K562 (cell line): ENCODE measurements around the gene GPC2. TPM values are rescaled to one million over a fixed set of nuclear protein-coding genes. Genes with fewer than 3 reads are reported as not detected.

Source experiments
- BCOR ChIP-seq: fragments of 450-650 bp; IDR thresholded peaks from 2 replicates; pipeline ENCODE4 v1.6.1; 2016
- BRD9 ChIP-seq: fragments of 450-650 bp; IDR thresholded peaks from 2 replicates; pipeline ENCODE4 v1.6.1; 2018; ENCODE audit warnings: low read depth; ENCODE audit not compliant: partially characterized antibody
- EHMT2 ChIP-seq: fragments of 450-650 bp; IDR thresholded peaks from 2 replicates; pipeline ENCODE4 v1.6.1; 2018; ENCODE audit warnings: antibody characterized with exemption
- HDAC6 ChIP-seq: IDR thresholded peaks from 2 replicates; pipeline ENCODE4 v1.6.1; 2012; ENCODE audit warnings: low read depth, mild to moderate bottlenecking, control low read depth, inconsistent platforms, low read length, moderate library complexity
- HEY1 ChIP-seq: fragments of 250-450 bp; sonication (Bioruptor Pico); IDR thresholded peaks from 2 replicates; pipeline ENCODE4 v1.5.0; 2020; ENCODE audit warnings: mild to moderate bottlenecking, moderate library complexity, borderline replicate concordance
- HNRNPLL ChIP-seq: fragments of 200-400 bp; formaldehyde crosslinking; IDR thresholded peaks from 2 replicates; pipeline ENCODE4 v1.6.1; 2017; ENCODE audit warnings: low read length, low read depth, mild to moderate bottlenecking; ENCODE audit not compliant: poor library complexity, severe bottlenecking
- HNRNPUL1 ChIP-seq: fragments of 200-400 bp; formaldehyde crosslinking; IDR thresholded peaks from 2 replicates; pipeline ENCODE4 v1.6.1; 2017; ENCODE audit warnings: low read length
- NR2F6 ChIP-seq: fragments of 450-650 bp; formaldehyde crosslinking; IDR thresholded peaks from 2 replicates; pipeline ENCODE4 v1.4.0; 2020; ENCODE audit warnings: mild to moderate bottlenecking
- PHF8 ChIP-seq: fragments of 200-600 bp; sonication (generic); IDR thresholded peaks from 2 replicates; pipeline ENCODE4 v1.6.1; 2012; ENCODE audit warnings: mixed run types, mild to moderate bottlenecking, inconsistent platforms, low read length, moderate library complexity, borderline replicate concordance
- PRPF4 ChIP-seq: fragments of 200-400 bp; formaldehyde crosslinking; IDR thresholded peaks from one replicate; pipeline ENCODE4 v1.6.1; 2017; ENCODE audit warnings: low read length, low read depth, mild to moderate bottlenecking; ENCODE audit not compliant: insufficient read depth, poor library complexity, severe bottlenecking
- PYGO2 ChIP-seq: fragments of 450-650 bp; IDR thresholded peaks from 2 replicates; pipeline ENCODE4 v1.6.1; 2016; ENCODE audit warnings: mild to moderate bottlenecking, missing genetic modification characterization, moderate library complexity, missing compliant biosample characterization
- RBM39 ChIP-seq: fragments of 200-400 bp; formaldehyde crosslinking; optimal IDR thresholded peaks from 2 replicates; pipeline ENCODE3; 2018; ENCODE audit warnings: low read depth, low read length
- SLC30A9 ChIP-seq: fragments of 250-450 bp; sonication (Bioruptor Pico); IDR thresholded peaks from 2 replicates; pipeline ENCODE4 v1.8.0; 2022; ENCODE audit warnings: mild to moderate bottlenecking, moderate library complexity
- SMAD4 ChIP-seq: fragments of 250-450 bp; sonication (Bioruptor Pico); conservative IDR thresholded peaks from 2 replicates; pipeline ENCODE4 v1.8.0; 2021; ENCODE audit warnings: inconsistent platforms, mild to moderate bottlenecking, moderate library complexity
- SREBF2 ChIP-seq: sonication (generic); formaldehyde crosslinking; IDR thresholded peaks from 2 replicates; pipeline ENCODE4 v1.4.0; 2020; ENCODE audit warnings: mild to moderate bottlenecking, missing genetic modification reagents
- SRSF9 ChIP-seq: fragments of 200-400 bp; formaldehyde crosslinking; IDR thresholded peaks from 2 replicates; pipeline ENCODE4 v1.6.1; 2017; ENCODE audit warnings: low read depth, low read length, borderline replicate concordance
- TCFL5 ChIP-seq: fragments of 250-450 bp; sonication (Bioruptor Pico); conservative IDR thresholded peaks from 2 replicates; pipeline ENCODE4 v1.6.1; 2021; ENCODE audit warnings: mild to moderate bottlenecking, moderate library complexity, matching md5 sums
- ZNF384 ChIP-seq: IDR thresholded peaks from 2 replicates; pipeline ENCODE4 v1.6.1; 2012; ENCODE audit warnings: low read depth, low read length, improper control_type of control experiment
- ZNF41 ChIP-seq: fragments of 250-450 bp; sonication (Bioruptor Pico); conservative IDR thresholded peaks from 2 replicates; pipeline ENCODE4 v1.4.0; 2020; ENCODE audit warnings: mild to moderate bottlenecking
- ZNF584 ChIP-seq: fragments of 200-800 bp; sonication (Bioruptor generic); IDR thresholded peaks from 2 replicates; pipeline ENCODE4 v1.6.1; 2016; ENCODE audit warnings: low read depth, mild to moderate bottlenecking, missing genetic modification characterization, missing compliant biosample characterization
- ZNF717 ChIP-seq: fragments of 250-450 bp; sonication (Bioruptor Pico); IDR thresholded peaks from 2 replicates; pipeline ENCODE4 v1.5.0; 2021
- polyA plus RNA-seq, 8 experiments: library from polyadenylated mRNA; depleted of rRNA in 4 of 8; stranded (reverse) in 5 of 8; unstranded in 3 of 8; fragments of >200 nt; fragmentation: Nextera tagmentation in 2 of 8; fragmentation: Illumina TruSeq in 1 of 8; extraction: Ambion mirVana in 2 of 8; extraction: Trizol in 1 of 8; gene quantifications; 2 replicates each; pipeline versions ENCODE4 v1.2.1 to v1.2.3, GENCODE V29; 2011 to 2014; ENCODE audit warnings: inconsistent platforms in 1 of 8, missing spikeins in 1 of 8
- total RNA-seq, 7 experiments: library from RNA; depleted of rRNA in 6 of 7; stranded (reverse); fragments of >200 nt in 6 of 7; fragmentation: Illumina TruSeq in 2 of 7; extraction: Trizol in 2 of 7; gene quantifications; 2 replicates each; pipeline versions ENCODE4 v1.2.1 to v1.2.3, GENCODE V29; 2011 to 2021; ENCODE audit warnings: low replicate concordance in 1 of 7
- TF ChIP-seq, protein P1 (sequence below): sonication (generic); formaldehyde crosslinking; IDR thresholded peaks from 2 replicates; pipeline ENCODE4 v1.8.1; 2023; ENCODE audit warnings: mild to moderate bottlenecking, missing genetic modification reagents, moderate library complexity
- TF ChIP-seq, protein P2 (sequence below): sonication (generic); formaldehyde crosslinking; IDR thresholded peaks from 2 replicates; pipeline ENCODE4 v1.8.1; 2022; ENCODE audit warnings: missing genetic modification reagents
- TF ChIP-seq, protein P3 (sequence below): fragments of 450-650 bp; IDR thresholded peaks from 2 replicates; pipeline ENCODE4 v1.6.1; 2014; ENCODE audit warnings: low read depth, mild to moderate bottlenecking, moderate library complexity, borderline replicate concordance

GPC2 gene
- total and polyA plus RNA-seq, 9 of the 15 experiments (the other 6 are each of a cell fraction or from before 2014, with no cell fraction given) = 0.06 to 7.7 (median 1.4) TPM; not detected in 1

DNA sequence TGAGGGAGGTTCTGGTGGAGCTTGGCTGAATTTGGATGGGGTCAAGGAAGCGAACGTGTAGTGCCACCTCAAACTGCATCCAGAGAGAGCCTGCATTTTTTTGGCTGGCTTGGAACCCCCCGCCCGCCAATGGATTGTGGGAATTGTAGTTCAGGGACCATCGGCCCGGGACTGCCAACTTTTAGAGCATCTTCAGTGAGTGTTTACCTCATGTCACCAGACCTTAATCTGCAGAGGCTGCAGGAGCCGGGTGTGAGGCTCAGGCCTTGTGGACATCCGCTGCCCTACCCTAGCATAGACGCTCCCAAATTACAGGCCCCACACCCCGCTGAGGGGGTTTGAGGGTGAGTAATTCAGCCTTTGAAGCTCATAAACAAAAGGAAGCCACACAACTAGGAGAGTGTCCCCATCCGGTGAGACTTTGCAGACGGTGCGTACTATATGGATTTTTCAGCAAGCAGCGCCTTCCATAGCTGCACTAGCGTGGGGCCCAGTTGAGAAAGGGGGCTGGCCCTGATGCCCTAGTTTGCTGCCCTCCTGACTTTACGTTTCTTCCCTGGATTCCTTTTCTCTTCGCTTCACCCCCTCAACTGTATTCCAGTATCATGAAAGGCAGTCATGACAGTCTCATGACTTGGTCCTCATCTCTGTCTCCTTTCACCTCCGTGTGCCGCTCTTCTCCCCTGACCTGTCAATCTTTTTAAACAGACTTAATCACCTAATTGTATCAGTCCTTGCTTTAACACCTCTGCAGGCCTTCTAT, 57.0 kb downstream of the GPC2 start (continued):
- TF ChIP-seq, protein P1, sequence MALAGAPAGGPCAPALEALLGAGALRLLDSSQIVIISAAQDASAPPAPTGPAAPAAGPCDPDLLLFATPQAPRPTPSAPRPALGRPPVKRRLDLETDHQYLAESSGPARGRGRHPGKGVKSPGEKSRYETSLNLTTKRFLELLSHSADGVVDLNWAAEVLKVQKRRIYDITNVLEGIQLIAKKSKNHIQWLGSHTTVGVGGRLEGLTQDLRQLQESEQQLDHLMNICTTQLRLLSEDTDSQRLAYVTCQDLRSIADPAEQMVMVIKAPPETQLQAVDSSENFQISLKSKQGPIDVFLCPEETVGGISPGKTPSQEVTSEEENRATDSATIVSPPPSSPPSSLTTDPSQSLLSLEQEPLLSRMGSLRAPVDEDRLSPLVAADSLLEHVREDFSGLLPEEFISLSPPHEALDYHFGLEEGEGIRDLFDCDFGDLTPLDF (CRISPR knock-in tag) = no peak
- TF ChIP-seq ZNF584 (CRISPR knock-in tag) = no peak
- TF ChIP-seq ZNF41 (CRISPR knock-in tag) = no peak
- TF ChIP-seq HNRNPLL = no peak
- no peak for TF ChIP-seq HNRNPUL1
- no peak for TF ChIP-seq BRD9
- TF ChIP-seq ZNF384 = peak; percentile 70
- no peak for TF ChIP-seq PYGO2 (tag)
- TF ChIP-seq BCOR = no peak; the same call in 1 of the 2 replicates
- TF ChIP-seq TCFL5 (CRISPR knock-in tag) = no peak
- no peak for TF ChIP-seq SRSF9
- no peak for TF ChIP-seq HDAC6
- TF ChIP-seq PRPF4 = no peak
- TF ChIP-seq PHF8 = no peak; the same call in 1 of the 2 replicates
- TF ChIP-seq ZNF717 = no peak
- TF ChIP-seq RBM39 = no peak
- TF ChIP-seq SMAD4 (CRISPR knock-in tag) = 0 out of 2 replicates have a peak, but pooled peaks have one; percentile 12
- TF ChIP-seq, protein P2, sequence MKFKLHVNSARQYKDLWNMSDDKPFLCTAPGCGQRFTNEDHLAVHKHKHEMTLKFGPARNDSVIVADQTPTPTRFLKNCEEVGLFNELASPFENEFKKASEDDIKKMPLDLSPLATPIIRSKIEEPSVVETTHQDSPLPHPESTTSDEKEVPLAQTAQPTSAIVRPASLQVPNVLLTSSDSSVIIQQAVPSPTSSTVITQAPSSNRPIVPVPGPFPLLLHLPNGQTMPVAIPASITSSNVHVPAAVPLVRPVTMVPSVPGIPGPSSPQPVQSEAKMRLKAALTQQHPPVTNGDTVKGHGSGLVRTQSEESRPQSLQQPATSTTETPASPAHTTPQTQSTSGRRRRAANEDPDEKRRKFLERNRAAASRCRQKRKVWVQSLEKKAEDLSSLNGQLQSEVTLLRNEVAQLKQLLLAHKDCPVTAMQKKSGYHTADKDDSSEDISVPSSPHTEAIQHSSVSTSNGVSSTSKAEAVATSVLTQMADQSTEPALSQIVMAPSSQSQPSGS (CRISPR knock-in tag) = no peak
- TF ChIP-seq SLC30A9 (CRISPR knock-in tag) = no peak
- no peak for TF ChIP-seq HEY1 (CRISPR knock-in tag)
- TF ChIP-seq SREBF2 (CRISPR knock-in tag) = no peak
- TF ChIP-seq NR2F6 (CRISPR knock-in tag) = no peak
- TF ChIP-seq, protein P3, sequence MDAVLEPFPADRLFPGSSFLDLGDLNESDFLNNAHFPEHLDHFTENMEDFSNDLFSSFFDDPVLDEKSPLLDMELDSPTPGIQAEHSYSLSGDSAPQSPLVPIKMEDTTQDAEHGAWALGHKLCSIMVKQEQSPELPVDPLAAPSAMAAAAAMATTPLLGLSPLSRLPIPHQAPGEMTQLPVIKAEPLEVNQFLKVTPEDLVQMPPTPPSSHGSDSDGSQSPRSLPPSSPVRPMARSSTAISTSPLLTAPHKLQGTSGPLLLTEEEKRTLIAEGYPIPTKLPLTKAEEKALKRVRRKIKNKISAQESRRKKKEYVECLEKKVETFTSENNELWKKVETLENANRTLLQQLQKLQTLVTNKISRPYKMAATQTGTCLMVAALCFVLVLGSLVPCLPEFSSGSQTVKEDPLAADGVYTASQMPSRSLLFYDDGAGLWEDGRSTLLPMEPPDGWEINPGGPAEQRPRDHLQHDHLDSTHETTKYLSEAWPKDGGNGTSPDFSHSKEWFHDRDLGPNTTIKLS = 0 out of 2 replicates have a peak, but pooled peaks have one; percentile 32
- TF ChIP-seq EHMT2 = peak; percentile 33; the same call in 1 of the 2 replicates
